H1 (cell line): ENCODE measurements around the gene PREB. TPM values are rescaled to one million over a fixed set of nuclear protein-coding genes. Genes with fewer than 3 reads are reported as not detected.

Experiments
- ATF3 ChIP-seq: IDR thresholded peaks from 2 replicates; pipeline ENCODE4 v1.6.1; 2011; ENCODE audit warnings: low read depth, mild to moderate bottlenecking, low read length; ENCODE audit not compliant: insufficient read depth
- MAFK ChIP-seq: IDR thresholded peaks from 2 replicates; pipeline ENCODE4 v1.6.1; 2012; ENCODE audit warnings: low read depth, mild to moderate bottlenecking, improper control_type of control experiment, low read length
- YY1 ChIP-seq: IDR thresholded peaks from 2 replicates; pipeline ENCODE4 v1.6.1; 2011; ENCODE audit warnings: low read depth, mild to moderate bottlenecking, low read length
- polyA plus RNA-seq, 7 experiments: library from polyadenylated mRNA; depleted of rRNA in 3 of 7; stranded (reverse) in 5 of 7; unstranded in 2 of 7; fragments of >200 nt in 5 of 7; fragments of 200-250 nt in 2 of 7; gene quantifications; 1 replicate in 5 of 7; 2 replicates in 1 of 7; 4 replicates in 1 of 7; pipeline versions ENCODE4 v1.2.1 to v1.2.3, GENCODE V29; 2011 to 2013; ENCODE audit warnings: missing spikeins in 2 of 7, mixed read lengths in 2 of 7
- total RNA-seq: library from RNA; stranded (reverse); fragmentation: NEBNext Ultra II Directional; extraction: Animal tissue kit (Norgen Biotek cat#: 25700); gene quantifications from 2 replicates; pipeline ENCODE4 v1.2.1, GENCODE V29; 2021

The PREB gene
- total and polyA plus RNA-seq, 2 of the 8 experiments (the other 6 are each of a cell fraction or from before 2014, with no cell fraction given), result 54.1 to 72.2 TPM

GRCh38 chr2:27160191-27160590 lies 25.8 kb upstream of the PREB start (continued):
- TF ChIP-seq ATF3, result no peak
- no peak for TF ChIP-seq YY1
- TF ChIP-seq MAFK, result no peak
